ENCODE results near the gene ZNF738. TPM values are rescaled to one million over a fixed set of nuclear protein-coding genes. Genes with fewer than 3 reads are reported as not detected.

ZNF738 gene
- polyA plus RNA-seq, 2 of the 4 experiments (the other 2 are of a cell fraction): 1.7 to 2.6 TPM

DNA sequence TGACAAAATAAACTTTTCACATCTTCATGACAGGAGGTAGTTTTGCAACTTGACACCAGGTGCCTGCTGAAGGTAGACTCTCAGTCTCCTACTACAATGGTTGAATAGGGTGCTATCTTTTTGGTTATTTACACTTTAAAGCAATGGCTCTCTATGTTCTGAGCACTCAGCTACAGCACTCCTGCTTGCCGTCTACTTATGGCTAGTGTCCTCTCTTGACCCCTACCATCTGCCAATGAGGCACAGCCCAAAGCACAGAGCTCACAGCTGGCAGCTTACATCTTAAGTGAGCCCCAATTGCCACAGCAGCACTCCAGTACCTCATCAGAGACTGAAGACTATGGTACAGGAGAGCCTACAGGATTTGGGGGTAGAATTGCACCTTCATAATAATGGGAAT lies 41.0 kb upstream of the ZNF738 start:
- 100% methylated on average over 1 of the region's 1 CpG for whole genome bisulfite sequencing (ENCODE audit: missing lambda C conversion rate)
- FAIRE-seq (no peak), ATAC-seq (no peak), DNase-seq (ENCODE audit: low read depth in 1 of 2, low spot score in 1 of 2) (no peak)
- Histone ChIP-seq H3K27ac (no peak overlapping the region), H3K4me2 (no peak overlapping the region), H3K4me3 (no peak overlapping the region), H3K9me3 (peaks cover 22% of the 10 kb centered on the region; the same call in 2 of the 3 replicates), H3K4me1 (no peaks in the 10 kb centered on the region)
- CTCF ChIA-PET: no interaction called here
- POLR2A ChIA-PET: no interaction called here
- no peak for TF ChIP-seq FOSL2 (IDR thresholded peaks at IDR 0.05)
- no peak for TF ChIP-seq FOSL2 (CRISPR knock-in tag; IDR thresholded peaks at IDR 0.05)
- TF ChIP-seq PHF8 (IDR thresholded peaks at IDR 0.05; ENCODE audit: borderline replicate concordance, low read depth): no peak
- no peak for TF ChIP-seq EHF (CRISPR knock-in tag; IDR thresholded peaks at IDR 0.05)
- no peak for TF ChIP-seq MAFK (IDR thresholded peaks at IDR 0.05; ENCODE audit: partially characterized antibody)
- no peak for TF ChIP-seq SREBF2 (IDR thresholded peaks at IDR 0.05)
- TF ChIP-seq, protein P1, sequence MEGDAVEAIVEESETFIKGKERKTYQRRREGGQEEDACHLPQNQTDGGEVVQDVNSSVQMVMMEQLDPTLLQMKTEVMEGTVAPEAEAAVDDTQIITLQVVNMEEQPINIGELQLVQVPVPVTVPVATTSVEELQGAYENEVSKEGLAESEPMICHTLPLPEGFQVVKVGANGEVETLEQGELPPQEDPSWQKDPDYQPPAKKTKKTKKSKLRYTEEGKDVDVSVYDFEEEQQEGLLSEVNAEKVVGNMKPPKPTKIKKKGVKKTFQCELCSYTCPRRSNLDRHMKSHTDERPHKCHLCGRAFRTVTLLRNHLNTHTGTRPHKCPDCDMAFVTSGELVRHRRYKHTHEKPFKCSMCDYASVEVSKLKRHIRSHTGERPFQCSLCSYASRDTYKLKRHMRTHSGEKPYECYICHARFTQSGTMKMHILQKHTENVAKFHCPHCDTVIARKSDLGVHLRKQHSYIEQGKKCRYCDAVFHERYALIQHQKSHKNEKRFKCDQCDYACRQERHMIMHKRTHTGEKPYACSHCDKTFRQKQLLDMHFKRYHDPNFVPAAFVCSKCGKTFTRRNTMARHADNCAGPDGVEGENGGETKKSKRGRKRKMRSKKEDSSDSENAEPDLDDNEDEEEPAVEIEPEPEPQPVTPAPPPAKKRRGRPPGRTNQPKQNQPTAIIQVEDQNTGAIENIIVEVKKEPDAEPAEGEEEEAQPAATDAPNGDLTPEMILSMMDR (IDR thresholded peaks at IDR 0.05): no peak
- TF ChIP-seq CBX8 (IDR thresholded peaks at IDR 0.05): no peak
- TF ChIP-seq HEYL (CRISPR knock-in tag; IDR thresholded peaks at IDR 0.05): no peak
- no peak for TF ChIP-seq HOXB5 (CRISPR knock-in tag; IDR thresholded peaks at IDR 0.05)
- no peak for TF ChIP-seq RARB (CRISPR knock-in tag; IDR thresholded peaks at IDR 0.05)
- no peak for TF ChIP-seq HOXA7 (CRISPR knock-in tag; IDR thresholded peaks at IDR 0.05)
- TF ChIP-seq RNF2 (IDR thresholded peaks at IDR 0.05; ENCODE audit: borderline replicate concordance, low read depth): no peak
- TF ChIP-seq TFCP2L1 (CRISPR knock-in tag; IDR thresholded peaks at IDR 0.05): no peak
- TF ChIP-seq ZNF302 (CRISPR knock-in tag; IDR thresholded peaks at IDR 0.05): no peak
- no peak for TF ChIP-seq NPAS2 (CRISPR knock-in tag; IDR thresholded peaks at IDR 0.05; ENCODE audit: borderline replicate concordance)
- TF ChIP-seq RAD21 (conservative IDR thresholded peaks at IDR 0.05 in 1 of 2, IDR thresholded peaks at IDR 0.05 in 1 of 2): no peak
- TF ChIP-seq, protein P2, sequence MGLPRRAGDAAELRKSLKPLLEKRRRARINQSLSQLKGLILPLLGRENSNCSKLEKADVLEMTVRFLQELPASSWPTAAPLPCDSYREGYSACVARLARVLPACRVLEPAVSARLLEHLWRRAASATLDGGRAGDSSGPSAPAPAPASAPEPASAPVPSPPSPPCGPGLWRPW (IDR thresholded peaks at IDR 0.05): no peak
- no peak for TF ChIP-seq BHLHE40 (IDR thresholded peaks at IDR 0.05; ENCODE audit: low read depth, low read length)
- TF ChIP-seq, protein P3, sequence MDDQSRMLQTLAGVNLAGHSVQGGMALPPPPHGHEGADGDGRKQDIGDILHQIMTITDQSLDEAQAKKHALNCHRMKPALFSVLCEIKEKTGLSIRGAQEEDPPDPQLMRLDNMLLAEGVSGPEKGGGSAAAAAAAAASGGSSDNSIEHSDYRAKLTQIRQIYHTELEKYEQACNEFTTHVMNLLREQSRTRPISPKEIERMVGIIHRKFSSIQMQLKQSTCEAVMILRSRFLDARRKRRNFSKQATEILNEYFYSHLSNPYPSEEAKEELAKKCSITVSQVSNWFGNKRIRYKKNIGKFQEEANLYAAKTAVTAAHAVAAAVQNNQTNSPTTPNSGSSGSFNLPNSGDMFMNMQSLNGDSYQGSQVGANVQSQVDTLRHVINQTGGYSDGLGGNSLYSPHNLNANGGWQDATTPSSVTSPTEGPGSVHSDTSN (IDR thresholded peaks at IDR 0.05): no peak
- TF ChIP-seq KDM1A (IDR thresholded peaks at IDR 0.05; ENCODE audit: low read depth): no peak

DNA sequence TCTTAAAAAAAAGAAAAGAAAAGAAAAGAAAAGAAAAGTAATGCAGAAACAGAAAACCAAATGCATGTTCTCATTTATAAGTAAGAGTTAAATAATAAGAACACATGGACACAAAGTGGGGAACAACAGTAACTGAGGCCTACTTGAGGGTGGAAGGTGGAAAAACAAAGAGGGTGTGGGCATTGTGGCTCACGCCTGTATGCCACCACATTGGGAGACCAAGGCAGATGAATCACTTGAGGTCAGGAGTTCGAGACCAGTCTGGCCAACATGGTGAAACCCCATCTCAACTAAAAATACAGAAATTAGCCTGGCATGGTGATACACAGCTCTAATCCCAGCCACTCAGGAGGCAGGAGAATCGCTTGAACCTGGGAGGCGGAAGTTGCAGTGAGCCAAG lies 37.7 kb upstream of the ZNF738 start:
- no peak for ATAC-seq
- WGBS (ENCODE audit: missing lambda C conversion rate): 28% methylated on average over 4 of the region's 4 CpGs
- Histone ChIP-seq H3K4me3 (no peak overlapping the region), H3K9me3 (peaks cover 27% of the 10 kb centered on the region; the same call in 2 of the 3 replicates), H3K4me1 (no peaks in the 10 kb centered on the region), H3K27ac (no peak overlapping the region), H3K4me2 (no peak overlapping the region)
- DNase-seq (ENCODE audit: low read depth in 1 of 2, low spot score in 1 of 2): no peak
- no peak for FAIRE-seq
- TF ChIP-seq SMC3 (IDR thresholded peaks at IDR 0.05) (no peak), MYC (IDR thresholded peaks at IDR 0.05; ENCODE audit: borderline replicate concordance, low read length) (no peak), EHMT2 (IDR thresholded peaks at IDR 0.05; ENCODE audit: low read depth) (no peak), POLR2AphosphoS2 (conservative IDR thresholded peaks at IDR 0.05; ENCODE audit: low read length) (no peak), BHLHE40 (IDR thresholded peaks at IDR 0.05; ENCODE audit: low read depth, low read length) (no peak), POLR2A (IDR thresholded peaks at IDR 0.05; ENCODE audit: low read length) (no peak)
- TF ChIP-seq, protein P4, sequence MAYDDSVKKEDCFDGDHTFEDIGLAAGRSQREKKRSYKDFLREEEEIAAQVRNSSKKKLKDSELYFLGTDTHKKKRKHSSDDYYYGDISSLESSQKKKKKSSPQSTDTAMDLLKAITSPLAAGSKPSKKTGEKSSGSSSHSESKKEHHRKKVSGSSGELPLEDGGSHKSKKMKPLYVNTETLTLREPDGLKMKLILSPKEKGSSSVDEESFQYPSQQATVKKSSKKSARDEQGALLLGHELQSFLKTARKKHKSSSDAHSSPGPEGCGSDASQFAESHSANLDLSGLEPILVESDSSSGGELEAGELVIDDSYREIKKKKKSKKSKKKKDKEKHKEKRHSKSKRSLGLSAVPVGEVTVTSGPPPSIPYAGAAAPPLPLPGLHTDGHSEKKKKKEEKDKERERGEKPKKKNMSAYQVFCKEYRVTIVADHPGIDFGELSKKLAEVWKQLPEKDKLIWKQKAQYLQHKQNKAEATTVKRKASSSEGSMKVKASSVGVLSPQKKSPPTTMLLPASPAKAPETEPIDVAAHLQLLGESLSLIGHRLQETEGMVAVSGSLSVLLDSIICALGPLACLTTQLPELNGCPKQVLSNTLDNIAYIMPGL (CRISPR knock-in tag; IDR thresholded peaks at IDR 0.05; ENCODE audit: borderline replicate concordance): no peak
- TF ChIP-seq, protein P3 (IDR thresholded peaks at IDR 0.05): no peak
- CTCF ChIA-PET: no interaction called here
- POLR2A ChIA-PET: no interaction called here
